Measurements from ENCODE around the gene MAGT1.

DNA sequence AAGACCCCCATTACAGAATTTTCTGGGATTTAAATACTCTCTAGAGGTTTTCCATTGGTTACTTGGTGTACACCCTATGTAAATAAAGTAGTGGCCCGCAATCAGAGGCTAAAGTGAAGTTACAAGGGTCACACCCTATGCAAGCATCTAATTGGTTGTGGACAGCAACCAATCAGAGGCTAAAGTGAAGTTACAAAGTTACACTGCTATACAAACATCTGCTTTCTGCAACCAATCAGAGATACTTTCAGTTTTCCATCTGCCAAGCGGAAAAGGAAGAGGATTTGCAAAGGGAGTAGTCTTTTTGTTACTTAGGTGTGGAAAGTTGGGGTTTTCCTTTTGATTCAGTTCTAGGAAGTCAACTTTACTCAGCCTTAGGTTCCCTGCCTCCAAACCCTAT, 107.2 kb downstream of the MAGT1 start:
- TF ChIP-seq CTCF (conservative IDR thresholded peaks at IDR 0.05; ENCODE audit: low read length) (no peak), EZH2phosphoT487 (IDR thresholded peaks at IDR 0.05; ENCODE audit: borderline replicate concordance, low read depth, low read length) (no peak)
